GM10847 (cell line): ENCODE data around the gene CAMSAP3.

Experiments used
- POLR2A ChIP-seq: IDR thresholded peaks from 2 replicates; pipeline ENCODE4 v1.6.1; 2011; ENCODE audit not compliant: insufficient read length; ENCODE audit errors: extremely low read depth

The CAMSAP3 gene

DNA sequence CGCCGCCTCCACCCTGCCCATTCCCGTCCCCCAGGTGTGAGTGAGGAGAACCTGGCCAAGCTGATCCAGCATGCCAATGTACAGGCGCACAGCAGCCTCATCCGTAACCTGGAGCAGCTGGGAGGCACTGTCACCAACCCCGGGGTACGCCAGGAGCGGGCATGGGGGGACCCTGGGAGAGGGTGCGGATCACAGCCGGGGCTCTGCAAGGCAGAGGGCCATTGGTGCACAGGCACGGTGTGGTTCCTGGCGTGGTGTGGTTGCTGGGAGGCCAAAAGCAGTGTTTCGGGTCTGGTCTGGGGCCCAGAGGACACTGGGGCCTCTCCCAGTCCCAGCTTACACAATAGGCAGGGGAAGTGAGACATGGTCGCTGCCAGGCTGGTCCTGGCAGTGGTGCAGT is 49.5 kb downstream of the CAMSAP3 start:
- TF ChIP-seq POLR2A = no peak

- TF ChIP-seq POLR2A = no peak
These were observed 50.2 kb downstream of the CAMSAP3 start for GRCh38 chr19:7645656-7646425.

DNA sequence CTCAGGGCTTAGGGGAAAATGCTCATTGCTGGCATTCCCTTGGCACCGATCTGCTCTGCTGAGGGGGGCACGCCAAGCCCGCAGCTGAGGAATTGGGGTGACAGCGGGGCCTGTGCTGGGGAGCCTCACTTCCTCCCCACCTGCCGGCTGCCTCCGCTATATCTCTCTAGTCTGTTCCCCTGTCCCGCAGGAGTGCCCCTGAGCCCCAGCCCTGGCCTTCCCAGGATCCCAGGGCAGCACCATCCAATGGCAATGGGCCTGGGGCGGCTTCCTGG is 50.7 kb downstream of the CAMSAP3 start:
- no peak for TF ChIP-seq POLR2A

GRCh38 chr19:7647156-7647555 is 51.5 kb downstream of the CAMSAP3 start:
- TF ChIP-seq POLR2A = no peak

GRCh38 chr19:7648265-7649014 is 52.8 kb downstream of the CAMSAP3 start:
- TF ChIP-seq POLR2A = no peak

GRCh38 chr19:7650148-7650547 is 54.5 kb downstream of the CAMSAP3 start:
- no peak for TF ChIP-seq POLR2A

GRCh38 chr19:7652061-7652641 is 56.5 kb downstream of the CAMSAP3 start:
- no peak for TF ChIP-seq POLR2A

- TF ChIP-seq POLR2A = no peak
These were observed 58.7 kb downstream of the CAMSAP3 start for GRCh38 chr19:7654401-7654800.

DNA sequence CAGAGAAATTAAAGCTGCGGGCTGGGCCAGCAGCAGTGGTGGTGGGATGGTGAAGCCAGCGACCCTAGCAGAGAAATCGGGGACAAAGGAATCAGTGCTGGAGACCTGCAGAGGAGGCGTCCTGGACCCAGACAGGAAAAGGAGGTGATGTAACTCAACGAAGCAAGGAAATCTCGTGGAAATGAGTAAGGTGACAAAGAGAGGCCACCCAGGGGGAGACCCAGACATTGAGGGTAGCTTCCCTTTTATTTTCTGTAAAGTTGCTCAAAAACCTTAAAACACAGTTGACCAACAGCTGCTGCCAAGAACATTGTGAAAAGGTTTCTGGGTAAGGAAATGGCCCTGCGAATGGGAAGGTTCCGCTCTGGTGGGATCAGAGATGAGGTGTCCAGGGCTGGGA is 59.9 kb downstream of the CAMSAP3 start:
- no peak for TF ChIP-seq POLR2A

- no peak for TF ChIP-seq POLR2A
These were observed 61.6 kb downstream of the CAMSAP3 start for GRCh38 chr19:7657131-7657751.

- no peak for TF ChIP-seq POLR2A
These were observed 62.6 kb downstream of the CAMSAP3 start for GRCh38 chr19:7658219-7658686.

GRCh38 chr19:7661744-7662538 is 66.3 kb downstream of the CAMSAP3 start:
- no peak for TF ChIP-seq POLR2A

GRCh38 chr19:7662657-7663056 is 67.0 kb downstream of the CAMSAP3 start:
- TF ChIP-seq POLR2A = no peak

DNA sequence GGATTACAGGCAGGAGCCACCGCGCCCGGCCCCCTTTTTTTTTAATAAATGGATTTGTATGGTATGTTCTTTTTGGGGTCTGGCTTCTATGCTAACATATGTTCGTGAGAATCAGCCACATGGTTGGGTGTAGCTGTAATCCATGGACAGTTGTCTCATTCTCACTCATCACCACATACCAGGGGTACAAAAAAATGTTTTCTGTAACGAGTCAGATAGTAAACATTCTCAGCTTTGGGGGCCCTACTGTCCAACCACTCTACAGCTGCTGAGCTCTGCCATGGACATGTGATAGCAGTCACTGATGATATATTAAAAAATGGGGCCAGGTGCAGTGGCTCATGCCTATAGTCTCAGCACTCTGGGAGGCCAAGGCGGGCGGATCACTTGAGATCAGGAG is 68.0 kb downstream of the CAMSAP3 start:
- no peak for TF ChIP-seq POLR2A

DNA sequence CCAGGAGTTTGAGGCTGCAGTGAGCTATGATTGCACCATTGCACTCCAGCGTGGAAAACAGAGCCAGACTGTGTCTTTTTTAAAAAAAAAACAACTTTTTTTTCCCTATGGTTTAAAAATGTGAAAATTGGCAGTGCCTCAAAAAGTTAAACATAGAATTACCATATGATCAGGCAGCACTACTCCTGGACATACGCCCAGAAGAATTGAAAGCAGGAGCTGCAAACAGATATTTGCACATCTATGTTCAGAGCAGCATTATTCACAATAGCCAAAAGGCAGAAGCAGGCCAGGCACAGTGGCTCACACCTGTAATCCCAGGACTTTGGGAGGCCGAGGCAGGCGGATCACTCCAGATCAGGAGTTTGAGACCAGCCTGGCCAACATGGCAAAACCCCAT is 69.4 kb downstream of the CAMSAP3 start:
- TF ChIP-seq POLR2A = no peak
